Peyer's patch (tissue), 4 donors: ENCODE measurements around the gene COL24A1.

Source experiments
- CTCF ChIP-seq, 6 experiments: fragments of 450-650 bp in 4 of 6; fragments of 200-600 bp in 2 of 6; sonication (generic) in 1 of 6; IDR thresholded peaks; one replicate each; pipeline ENCODE4 v1.5.1; 2017 to 2019; ENCODE audit warnings: antibody characterized with exemption in 6 of 6, mild to moderate bottlenecking in 3 of 6, moderate library complexity in 1 of 6
- POLR2A ChIP-seq, 2 donors: fragments of 450-650 bp; IDR thresholded peaks; one replicate each; pipeline ENCODE4 v1.5.1; 2017; ENCODE audit warnings: antibody characterized with exemption in 2 of 2, mild to moderate bottlenecking in 2 of 2, moderate library complexity in 2 of 2

GRCh38 chr1:86015375-86015774, 141.2 kb downstream of the COL24A1 start:
- no peak for TF ChIP-seq CTCF (IDR thresholded peaks at IDR 0.05)
- no peak for TF ChIP-seq POLR2A (IDR thresholded peaks at IDR 0.05)
